ENCODE data around the gene HRH1. TPM values are rescaled to one million over a fixed set of nuclear protein-coding genes. Genes with fewer than 3 reads are reported as not detected.

The HRH1 gene
- polyA plus RNA-seq, 1 donor: 1.4 TPM

- no peak overlapping the region for H3K27ac ChIP-seq (ENCODE audit: low read length)
- H3K9me3 ChIP-seq (ENCODE audit: control insufficient read depth, low read depth, low read length): no peaks in the 10 kb centered on the region
- peaks cover 5% of the 10 kb centered on the region for H3K4me1 ChIP-seq (ENCODE audit: control insufficient read depth, insufficient read depth, low read length)
- H3K36me3 ChIP-seq (ENCODE audit: control insufficient read depth, insufficient read depth, low read length): peaks cover 8% of the 10 kb centered on the region
- DNase-seq: no peak
- no peak overlapping the region for H3K4me3 ChIP-seq (ENCODE audit: low read length)
- WGBS (ENCODE audit: insufficient coverage, low lambda C conversion rate): no CpG with 5 or more reads among the region's 6 CpGs
- no peaks in the 10 kb centered on the region for H3K27me3 ChIP-seq (ENCODE audit: control insufficient read depth, insufficient read depth, low read length)
Measured at GRCh38 chr3:11274566-11275142, 120.4 kb downstream of the HRH1 start.

GRCh38 chr3:11275926-11276325, 121.6 kb downstream of the HRH1 start:
- Histone ChIP-seq H3K27ac (ENCODE audit: low read length) (no peak overlapping the region), H3K4me1 (ENCODE audit: control insufficient read depth, insufficient read depth, low read length) (peaks cover 5% of the 10 kb centered on the region)
- 80% methylated on average over 1 of the region's 2 CpGs for WGBS (ENCODE audit: insufficient coverage, low lambda C conversion rate)

GRCh38 chr3:11276901-11277300, 122.6 kb downstream of the HRH1 start:
- no peak overlapping the region for H3K27ac ChIP-seq (ENCODE audit: low read length)
- WGBS (ENCODE audit: insufficient coverage, low lambda C conversion rate): 92% methylated on average over 2 of the region's 2 CpGs

More at GRCh38 chr3:11275926-11276325, 121.6 kb downstream of the HRH1 start:
- DNase-seq: no peak
- H3K36me3 ChIP-seq (ENCODE audit: control insufficient read depth, insufficient read depth, low read length): peaks cover 9% of the 10 kb centered on the region
- H3K4me3 ChIP-seq (ENCODE audit: low read length): no peak overlapping the region
- H3K9me3 ChIP-seq (ENCODE audit: control insufficient read depth, low read depth, low read length): no peaks in the 10 kb centered on the region
- H3K27me3 ChIP-seq (ENCODE audit: control insufficient read depth, insufficient read depth, low read length): no peaks in the 10 kb centered on the region

GRCh38 chr3:11282250-11283138, 128.2 kb downstream of the HRH1 start:
- H3K4me1 ChIP-seq (ENCODE audit: control insufficient read depth, insufficient read depth, low read length): no peaks in the 10 kb centered on the region
- DNase-seq: peak in 1 of 2 donors; percentile 33
- no peak overlapping the region for H3K4me3 ChIP-seq (ENCODE audit: low read length)
- WGBS (ENCODE audit: insufficient coverage, low lambda C conversion rate): no CpG with 5 or more reads among the region's 5 CpGs
- H3K27me3 ChIP-seq (ENCODE audit: control insufficient read depth, insufficient read depth, low read length): no peaks in the 10 kb centered on the region
- H3K9me3 ChIP-seq (ENCODE audit: control insufficient read depth, low read depth, low read length): no peaks in the 10 kb centered on the region
- H3K27ac ChIP-seq (ENCODE audit: low read length): peak overlapping the region; percentile 26
- H3K36me3 ChIP-seq (ENCODE audit: control insufficient read depth, insufficient read depth, low read length): peaks cover 11% of the 10 kb centered on the region

More at GRCh38 chr3:11276901-11277300, 122.6 kb downstream of the HRH1 start:
- Histone ChIP-seq H3K9me3 (ENCODE audit: control insufficient read depth, low read depth, low read length) (no peaks in the 10 kb centered on the region), H3K4me1 (ENCODE audit: control insufficient read depth, insufficient read depth, low read length) (peaks cover 5% of the 10 kb centered on the region), H3K4me3 (ENCODE audit: low read length) (no peak overlapping the region), H3K36me3 (ENCODE audit: control insufficient read depth, insufficient read depth, low read length) (peaks cover 12% of the 10 kb centered on the region), H3K27me3 (ENCODE audit: control insufficient read depth, insufficient read depth, low read length) (no peaks in the 10 kb centered on the region)
- DNase-seq: no peak

- Histone ChIP-seq H3K36me3 (ENCODE audit: control insufficient read depth, insufficient read depth, low read length) (peaks cover 11% of the 10 kb centered on the region), H3K4me3 (ENCODE audit: low read length) (no peak overlapping the region), H3K4me1 (ENCODE audit: control insufficient read depth, insufficient read depth, low read length) (no peaks in the 10 kb centered on the region), H3K27ac (ENCODE audit: low read length) (peak overlapping the region; percentile 26), H3K27me3 (ENCODE audit: control insufficient read depth, insufficient read depth, low read length) (no peaks in the 10 kb centered on the region), H3K9me3 (ENCODE audit: control insufficient read depth, low read depth, low read length) (no peaks in the 10 kb centered on the region)
- DNase-seq: no peak
- no CpG with 5 or more reads among the region's 1 CpG for WGBS (ENCODE audit: insufficient coverage, low lambda C conversion rate)
Measured at GRCh38 chr3:11283139-11283475, 128.8 kb downstream of the HRH1 start.

- no peak overlapping the region for H3K4me3 ChIP-seq (ENCODE audit: low read length)
- no peak overlapping the region for H3K27ac ChIP-seq (ENCODE audit: low read length)
- H3K36me3 ChIP-seq (ENCODE audit: control insufficient read depth, insufficient read depth, low read length): peaks cover 8% of the 10 kb centered on the region
- no peaks in the 10 kb centered on the region for H3K27me3 ChIP-seq (ENCODE audit: control insufficient read depth, insufficient read depth, low read length)
- no peaks in the 10 kb centered on the region for H3K4me1 ChIP-seq (ENCODE audit: control insufficient read depth, insufficient read depth, low read length)
- WGBS (ENCODE audit: insufficient coverage, low lambda C conversion rate): no CpG with 5 or more reads among the region's 1 CpG
- H3K9me3 ChIP-seq (ENCODE audit: control insufficient read depth, low read depth, low read length): no peaks in the 10 kb centered on the region
- no peak for DNase-seq
Measured at GRCh38 chr3:11284011-11284410, 129.7 kb downstream of the HRH1 start.

- H3K4me3 ChIP-seq (ENCODE audit: low read length): no peak overlapping the region
- no peaks in the 10 kb centered on the region for H3K27me3 ChIP-seq (ENCODE audit: control insufficient read depth, insufficient read depth, low read length)
- no peaks in the 10 kb centered on the region for H3K9me3 ChIP-seq (ENCODE audit: control insufficient read depth, low read depth, low read length)
- H3K36me3 ChIP-seq (ENCODE audit: control insufficient read depth, insufficient read depth, low read length): peaks cover 8% of the 10 kb centered on the region
- DNase-seq: no peak
- no peak overlapping the region for H3K27ac ChIP-seq (ENCODE audit: low read length)
- WGBS (ENCODE audit: insufficient coverage, low lambda C conversion rate): 80% methylated on average over 1 of the region's 2 CpGs
- H3K4me1 ChIP-seq (ENCODE audit: control insufficient read depth, insufficient read depth, low read length): no peaks in the 10 kb centered on the region
Measured at GRCh38 chr3:11285471-11285870, 131.2 kb downstream of the HRH1 start.

- WGBS (ENCODE audit: insufficient coverage, low lambda C conversion rate): 90% methylated on average over 2 of the region's 10 CpGs
- no peak for DNase-seq
- Histone ChIP-seq H3K4me1 (ENCODE audit: control insufficient read depth, insufficient read depth, low read length) (no peaks in the 10 kb centered on the region), H3K27me3 (ENCODE audit: control insufficient read depth, insufficient read depth, low read length) (no peaks in the 10 kb centered on the region), H3K4me3 (ENCODE audit: low read length) (no peak overlapping the region), H3K9me3 (ENCODE audit: control insufficient read depth, low read depth, low read length) (no peaks in the 10 kb centered on the region), H3K36me3 (ENCODE audit: control insufficient read depth, insufficient read depth, low read length) (peaks cover 4% of the 10 kb centered on the region), H3K27ac (ENCODE audit: low read length) (no peak overlapping the region)
Measured at GRCh38 chr3:11287404-11287803, 133.1 kb downstream of the HRH1 start.

- Histone ChIP-seq H3K9me3 (ENCODE audit: control insufficient read depth, low read depth, low read length) (no peaks in the 10 kb centered on the region), H3K4me1 (ENCODE audit: control insufficient read depth, insufficient read depth, low read length) (no peaks in the 10 kb centered on the region), H3K27ac (ENCODE audit: low read length) (no peak overlapping the region), H3K36me3 (ENCODE audit: control insufficient read depth, insufficient read depth, low read length) (peaks cover 3% of the 10 kb centered on the region), H3K27me3 (ENCODE audit: control insufficient read depth, insufficient read depth, low read length) (no peaks in the 10 kb centered on the region), H3K4me3 (ENCODE audit: low read length) (no peak overlapping the region)
- WGBS (ENCODE audit: insufficient coverage, low lambda C conversion rate): 40% methylated on average over 1 of the region's 2 CpGs
- no peak for DNase-seq
Measured at GRCh38 chr3:11288021-11288491, 133.8 kb downstream of the HRH1 start.

- H3K4me1 ChIP-seq (ENCODE audit: control insufficient read depth, insufficient read depth, low read length): no peaks in the 10 kb centered on the region
- peak in 1 of 2 donors; percentile 31 for DNase-seq
Measured at GRCh38 chr3:11288786-11289637, 134.7 kb downstream of the HRH1 start.

More at GRCh38 chr3:11288786-11289637, 134.7 kb downstream of the HRH1 start:
- H3K27me3 ChIP-seq (ENCODE audit: control insufficient read depth, insufficient read depth, low read length): no peaks in the 10 kb centered on the region
- no peak overlapping the region for H3K27ac ChIP-seq (ENCODE audit: low read length)
- no peak overlapping the region for H3K4me3 ChIP-seq (ENCODE audit: low read length)
- H3K9me3 ChIP-seq (ENCODE audit: control insufficient read depth, low read depth, low read length): no peaks in the 10 kb centered on the region
- H3K36me3 ChIP-seq (ENCODE audit: control insufficient read depth, insufficient read depth, low read length): no peaks in the 10 kb centered on the region
- WGBS (ENCODE audit: insufficient coverage, low lambda C conversion rate): 80% methylated on average over 1 of the region's 7 CpGs

Measured in large intestine (tissue), 3 donors.